ENCODE results near the gene EXD3.

DNA sequence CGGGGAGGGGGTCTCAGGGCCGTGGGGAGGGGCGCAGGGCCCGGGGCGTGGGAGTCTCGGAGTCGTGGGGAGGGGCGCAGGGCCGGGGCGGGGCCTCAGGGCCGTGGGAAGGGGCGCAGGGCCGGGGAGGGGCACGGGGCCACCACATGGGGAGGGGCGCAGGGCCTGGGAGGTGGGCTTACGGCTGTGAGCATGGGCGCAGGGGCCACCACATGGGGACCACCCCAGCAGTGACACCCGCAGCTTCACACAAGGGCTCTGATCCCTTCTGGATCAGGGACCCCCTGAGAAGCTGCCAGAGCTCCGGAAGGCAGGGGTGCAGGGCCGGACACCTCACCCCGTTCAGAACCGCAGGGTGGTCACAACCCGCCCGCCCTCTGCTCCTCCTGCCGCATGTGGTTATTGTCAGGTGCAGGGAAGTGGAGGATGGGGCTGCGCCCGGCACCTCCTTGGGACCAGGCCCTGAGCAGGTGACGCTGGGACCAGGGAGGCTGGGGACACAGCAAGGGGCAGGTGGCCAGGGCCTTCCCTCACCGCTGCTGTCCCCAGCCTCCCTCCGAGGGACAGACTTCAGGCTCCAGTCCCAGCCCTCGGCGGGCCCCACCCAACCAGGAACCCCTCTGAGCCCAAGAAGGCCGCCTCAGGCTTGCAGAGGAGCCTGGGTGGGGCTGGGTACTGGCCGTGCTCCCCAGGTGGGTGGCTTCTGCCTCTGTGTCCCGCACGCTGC, 53.7 kb downstream of the EXD3 start:
- TF ChIP-seq RAD21 (IDR thresholded peaks at IDR 0.05; ENCODE audit: low read length): no peak
- TF ChIP-seq, protein P1, sequence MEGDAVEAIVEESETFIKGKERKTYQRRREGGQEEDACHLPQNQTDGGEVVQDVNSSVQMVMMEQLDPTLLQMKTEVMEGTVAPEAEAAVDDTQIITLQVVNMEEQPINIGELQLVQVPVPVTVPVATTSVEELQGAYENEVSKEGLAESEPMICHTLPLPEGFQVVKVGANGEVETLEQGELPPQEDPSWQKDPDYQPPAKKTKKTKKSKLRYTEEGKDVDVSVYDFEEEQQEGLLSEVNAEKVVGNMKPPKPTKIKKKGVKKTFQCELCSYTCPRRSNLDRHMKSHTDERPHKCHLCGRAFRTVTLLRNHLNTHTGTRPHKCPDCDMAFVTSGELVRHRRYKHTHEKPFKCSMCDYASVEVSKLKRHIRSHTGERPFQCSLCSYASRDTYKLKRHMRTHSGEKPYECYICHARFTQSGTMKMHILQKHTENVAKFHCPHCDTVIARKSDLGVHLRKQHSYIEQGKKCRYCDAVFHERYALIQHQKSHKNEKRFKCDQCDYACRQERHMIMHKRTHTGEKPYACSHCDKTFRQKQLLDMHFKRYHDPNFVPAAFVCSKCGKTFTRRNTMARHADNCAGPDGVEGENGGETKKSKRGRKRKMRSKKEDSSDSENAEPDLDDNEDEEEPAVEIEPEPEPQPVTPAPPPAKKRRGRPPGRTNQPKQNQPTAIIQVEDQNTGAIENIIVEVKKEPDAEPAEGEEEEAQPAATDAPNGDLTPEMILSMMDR (conservative IDR thresholded peaks at IDR 0.05; ENCODE audit: low read depth, low read length): no peak
- TF ChIP-seq POLR2A (IDR thresholded peaks at IDR 0.05; ENCODE audit: low read depth, low read length): no peak
- TF ChIP-seq MAZ (IDR thresholded peaks at IDR 0.05; ENCODE audit: borderline replicate concordance, low read depth, low read length): no peak
- no peak for TF ChIP-seq SMC3 (IDR thresholded peaks at IDR 0.05; ENCODE audit: low read depth, low read length)

Measured in IMR-90 (cell line).